HCEC 1CT (cell line): ENCODE results near the gene PGBD5.
A peak's percentile ranks its signal among the peaks of the same experiment; 100 is the strongest.

Experiments
- DNase-seq: peaks from one replicate; pipeline ENCODE4 v3.0.0-alpha.2; 2017

Gene PGBD5

GRCh38 chr1:230277201-230278025 is 148.7 kb downstream of the PGBD5 start:
- no peak for DNase-seq

DNA sequence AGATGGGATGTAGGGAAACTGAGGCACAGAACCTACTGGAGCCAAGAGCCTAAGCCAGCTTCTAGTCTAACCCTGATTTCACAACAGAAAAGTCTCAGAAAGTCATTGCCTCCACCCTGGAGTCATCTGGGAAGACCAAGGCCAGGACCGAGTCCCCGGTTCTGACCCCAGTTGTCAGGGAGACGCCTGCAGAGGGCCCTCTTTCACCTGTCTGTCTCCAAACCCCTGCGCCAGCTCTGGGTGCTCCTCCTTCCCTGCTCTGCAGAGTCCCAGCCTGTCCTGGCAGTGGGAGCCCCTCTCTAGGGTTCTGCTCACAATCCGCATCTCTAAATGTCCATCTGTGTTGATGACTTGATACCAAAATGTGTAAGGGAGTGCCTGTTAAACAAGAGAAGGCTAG is 149.7 kb downstream of the PGBD5 start:
- DNase-seq, result no peak

GRCh38 chr1:230274254-230274653 is 151.9 kb downstream of the PGBD5 start:
- DNase-seq, result no peak

DNA sequence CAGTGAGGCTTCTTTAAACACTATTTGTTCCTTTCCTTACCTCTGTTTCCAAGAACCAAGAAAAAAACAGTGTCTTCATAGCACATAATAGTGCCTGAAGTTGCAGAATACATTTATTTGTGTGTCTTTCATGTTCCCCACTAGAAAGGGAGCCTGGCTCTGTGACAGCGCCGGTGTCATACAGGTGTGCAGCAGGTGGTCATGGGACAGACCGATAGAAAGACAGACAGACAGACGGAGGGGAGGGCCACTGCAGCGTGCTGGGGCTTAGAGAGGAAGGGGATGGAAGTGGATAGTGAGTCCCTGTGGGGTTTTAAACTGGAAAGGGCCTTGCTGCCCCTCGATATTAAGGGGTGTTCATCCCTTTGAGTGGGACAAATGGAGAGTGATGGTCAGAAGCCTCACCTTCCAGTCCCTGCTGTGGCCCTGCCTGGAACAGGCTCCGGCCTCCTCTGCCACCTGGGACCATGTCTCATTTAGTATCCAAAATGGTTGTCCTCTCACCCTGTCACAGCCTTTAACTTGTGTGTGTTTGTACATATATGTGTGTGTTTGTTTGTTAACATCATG is 152.9 kb downstream of the PGBD5 start:
- no peak for DNase-seq

DNA sequence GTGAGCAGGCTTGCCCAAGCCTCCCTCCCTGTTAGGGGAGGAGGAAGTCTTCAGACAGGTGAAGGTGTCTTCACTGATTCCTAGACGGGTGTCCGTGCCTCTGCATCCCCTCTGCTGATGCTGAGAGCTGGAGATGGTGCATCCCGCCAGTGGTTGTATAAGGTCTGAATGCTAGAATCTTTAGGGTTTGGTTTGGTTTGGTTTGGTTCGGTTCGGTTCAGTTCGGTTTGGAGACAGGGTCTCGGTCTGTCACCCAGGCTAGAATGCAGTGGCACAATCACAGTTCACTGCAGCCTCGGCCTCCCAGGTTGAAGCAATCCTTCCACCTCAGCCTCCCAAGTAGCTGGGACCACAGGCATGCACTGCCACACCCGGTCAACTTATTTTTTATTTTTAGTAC is 153.6 kb downstream of the PGBD5 start:
- no peak for DNase-seq

DNA sequence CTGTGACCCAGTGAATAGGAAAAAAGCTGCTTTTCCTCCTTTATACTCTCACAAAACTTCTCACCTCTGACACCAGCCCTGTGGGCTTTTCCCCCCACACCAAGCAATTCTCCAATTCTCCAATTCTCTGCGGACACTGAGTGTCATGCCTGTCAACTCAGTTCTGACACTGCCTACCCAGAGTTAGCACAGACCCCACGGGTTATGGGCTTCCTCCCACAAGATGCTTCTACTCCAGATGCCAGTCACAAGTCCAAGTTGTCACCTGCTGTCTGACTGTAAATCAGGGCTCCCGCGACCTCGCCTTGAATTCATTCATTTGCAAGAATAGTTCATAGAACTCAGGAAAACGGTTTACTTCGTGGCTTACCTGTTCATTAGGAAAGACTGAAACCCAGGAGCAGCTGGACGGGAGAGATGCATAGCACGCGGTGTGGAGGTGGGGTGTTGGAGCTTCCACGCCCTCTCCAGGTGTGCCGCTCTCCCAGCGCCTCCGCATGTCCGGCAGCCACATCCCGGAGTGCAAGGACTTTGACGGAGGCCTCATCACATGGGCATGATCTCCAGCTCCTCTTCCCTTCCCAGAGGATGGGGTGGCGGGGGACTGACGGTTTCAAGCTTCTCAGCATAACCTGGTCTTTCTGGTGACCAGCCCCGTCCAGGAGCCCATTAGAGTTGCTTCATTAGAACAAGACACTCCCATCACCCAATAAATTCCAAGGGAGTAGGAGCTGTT is 154.7 kb downstream of the PGBD5 start:
- DNase-seq, result no peak

DNA sequence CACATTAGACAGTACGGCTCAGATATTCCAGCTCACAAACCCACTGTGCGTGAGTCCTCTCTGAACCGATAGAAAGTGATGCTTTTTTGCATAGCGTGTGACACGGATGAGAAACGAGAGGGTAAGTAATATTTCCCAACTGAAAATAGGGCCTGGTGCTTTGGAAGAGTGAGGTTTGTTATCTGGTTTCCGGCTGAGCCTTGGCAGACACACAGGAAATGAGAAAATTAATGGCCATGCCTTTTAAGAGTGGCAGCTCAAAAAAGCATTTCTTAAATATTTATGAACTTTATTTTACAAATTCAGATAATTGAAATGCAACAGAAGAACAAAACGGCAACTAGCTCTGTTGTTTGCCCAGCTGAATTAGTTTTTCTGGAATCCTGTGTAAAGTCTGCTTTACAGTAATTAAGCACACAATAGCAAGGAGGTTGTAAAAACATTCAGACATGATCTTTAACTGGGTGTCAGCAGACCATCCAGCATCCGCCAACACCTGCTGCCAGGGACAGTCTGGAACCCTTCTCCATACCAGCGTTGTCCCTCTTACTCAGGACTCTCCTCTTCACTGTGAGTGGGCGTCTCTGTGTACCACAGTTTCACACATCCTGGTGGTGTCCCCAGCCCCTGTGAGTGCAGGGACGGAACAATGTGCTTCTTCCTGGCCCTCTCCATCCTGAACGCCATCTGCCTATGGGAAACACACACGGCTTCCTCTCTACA is 155.4 kb downstream of the PGBD5 start:
- DNase-seq, result no peak

- DNase-seq, result no peak
These were observed 156.0 kb downstream of the PGBD5 start for GRCh38 chr1:230270185-230270558.

DNA sequence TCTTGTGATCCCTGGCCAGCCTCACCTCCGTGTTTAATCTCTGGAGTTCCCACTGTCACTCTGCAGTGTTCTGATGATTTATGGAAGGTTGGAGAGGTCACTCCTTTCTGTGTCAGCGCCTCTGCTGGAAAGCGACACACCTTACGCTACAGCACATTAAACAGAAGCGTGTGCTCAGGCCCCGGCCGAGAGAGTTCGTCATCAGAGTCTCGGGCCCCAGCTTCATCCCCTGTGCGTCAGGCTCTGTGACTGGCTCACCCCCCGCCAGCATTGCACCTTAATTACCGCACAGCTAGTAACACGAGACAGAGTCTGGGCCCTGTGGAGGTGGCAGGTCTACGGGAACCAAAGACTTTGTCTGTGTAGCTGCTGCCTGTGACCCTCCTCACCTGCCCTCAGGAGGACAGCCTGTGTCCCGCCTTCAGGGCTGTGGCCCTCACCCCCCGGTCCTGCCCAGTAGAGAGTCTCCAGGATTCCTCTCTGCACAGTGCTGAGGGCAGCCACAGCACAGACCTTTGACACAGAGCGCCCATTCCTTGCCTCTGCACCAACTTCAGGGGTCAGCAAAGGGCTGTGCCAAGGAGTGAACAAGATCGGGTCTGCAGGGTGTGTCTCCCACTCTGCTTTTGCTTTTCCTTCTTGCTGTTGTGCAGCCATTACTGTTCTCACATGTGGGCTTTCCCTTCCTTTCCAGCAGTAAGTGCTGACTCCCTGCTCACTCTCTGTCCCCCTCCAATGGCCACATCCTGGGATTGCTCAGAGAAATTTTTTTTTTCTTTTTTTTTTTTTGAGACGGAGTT is 157.6 kb downstream of the PGBD5 start:
- DNase-seq, result peak; percentile 73

GRCh38 chr1:230267338-230268065 is 158.6 kb downstream of the PGBD5 start:
- no peak for DNase-seq

- DNase-seq, result no peak
These were observed 159.7 kb downstream of the PGBD5 start for GRCh38 chr1:230266456-230266855.

DNA sequence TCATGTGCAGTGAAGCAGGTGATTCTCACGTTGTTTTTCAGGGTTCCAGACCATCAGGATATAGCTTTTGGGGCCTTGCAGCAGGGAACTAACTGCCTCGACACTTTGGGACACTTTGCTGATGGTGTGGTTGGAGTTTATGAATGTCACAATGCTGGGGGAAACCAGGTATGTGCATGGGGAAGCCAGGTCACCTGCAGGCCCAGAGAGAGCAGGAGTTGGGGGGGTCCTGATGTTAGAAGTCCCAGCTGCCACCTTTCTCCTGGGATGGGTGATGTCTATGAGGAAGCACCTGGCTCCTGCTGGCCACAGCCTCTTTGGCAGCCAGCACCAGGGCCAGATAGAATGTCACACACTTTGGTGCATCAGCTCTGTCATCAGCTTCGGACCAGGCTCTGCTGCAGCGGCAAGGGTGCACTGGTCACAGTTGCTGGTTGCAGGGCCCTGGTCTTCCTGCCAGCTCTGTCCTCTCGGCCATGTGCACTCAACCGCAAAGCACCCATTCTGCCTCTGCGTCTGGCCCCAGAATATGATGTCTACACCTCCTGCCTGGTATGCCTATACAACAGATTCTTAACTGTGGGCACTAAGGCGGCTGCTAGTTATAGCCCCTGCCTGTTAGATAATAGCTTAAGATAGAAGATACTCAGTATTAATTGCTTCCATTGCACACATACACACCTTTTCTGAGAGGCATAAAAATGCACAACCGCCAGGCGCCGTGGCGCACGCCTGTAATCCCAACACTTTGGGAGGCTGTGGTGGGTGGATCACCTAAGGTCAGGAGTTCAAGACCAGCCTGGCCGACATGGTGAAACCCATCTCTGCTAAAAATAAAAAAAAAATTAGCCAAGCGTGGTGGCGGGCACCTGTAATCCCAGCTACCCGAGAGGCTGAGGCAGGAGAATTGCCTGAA is 160.7 kb downstream of the PGBD5 start:
- DNase-seq, result no peak
